HepG2 (cell line): ENCODE measurements around the gene C12orf60.

Experiments
- BRD4 ChIP-seq: sonication (generic); formaldehyde crosslinking; IDR thresholded peaks from 2 replicates; pipeline ENCODE4 v1.4.0; 2020; ENCODE audit warnings: missing genetic modification reagents
- MAZ ChIP-seq, 2 experiments: sonication (generic) in 1 of 2; formaldehyde crosslinking in 1 of 2; IDR thresholded peaks; 2 replicates each; pipeline versions ENCODE4 v1.5.0 to v1.6.1; 2012 to 2020; ENCODE audit warnings: low read depth in 2 of 2, mild to moderate bottlenecking in 2 of 2, borderline replicate concordance in 1 of 2, improper control_type of control experiment in 1 of 2, low read length in 1 of 2, missing genetic modification reagents in 1 of 2, moderate library complexity in 1 of 2
- NCOR1 ChIP-seq: fragments of 200-600 bp; sonication (generic); IDR thresholded peaks from 2 replicates; pipeline ENCODE4 v1.7.0; 2017; ENCODE audit warnings: antibody characterized with exemption, low read length, borderline replicate concordance
- YY1 ChIP-seq: IDR thresholded peaks from 2 replicates; pipeline ENCODE4 v1.6.1; 2011; ENCODE audit warnings: low read length, low read depth, moderate library complexity, mild to moderate bottlenecking; ENCODE audit not compliant: insufficient read depth, insufficient replicate concordance
- ZFP41 ChIP-seq: sonication (generic); formaldehyde crosslinking; IDR thresholded peaks from 2 replicates; pipeline ENCODE4 v1.4.0; 2020; ENCODE audit warnings: mild to moderate bottlenecking, missing genetic modification reagents, borderline replicate concordance
- ZHX1 ChIP-seq: sonication (generic); formaldehyde crosslinking; IDR thresholded peaks from 2 replicates; pipeline ENCODE4 v1.8.1; 2022; ENCODE audit warnings: low read depth, mild to moderate bottlenecking, missing genetic modification reagents
- TF ChIP-seq, protein P1 (sequence below): IDR thresholded peaks from 2 replicates; pipeline ENCODE4 v1.6.1; 2016; ENCODE audit warnings: missing compliant biosample characterization, missing genetic modification reagents, borderline replicate concordance

DNA sequence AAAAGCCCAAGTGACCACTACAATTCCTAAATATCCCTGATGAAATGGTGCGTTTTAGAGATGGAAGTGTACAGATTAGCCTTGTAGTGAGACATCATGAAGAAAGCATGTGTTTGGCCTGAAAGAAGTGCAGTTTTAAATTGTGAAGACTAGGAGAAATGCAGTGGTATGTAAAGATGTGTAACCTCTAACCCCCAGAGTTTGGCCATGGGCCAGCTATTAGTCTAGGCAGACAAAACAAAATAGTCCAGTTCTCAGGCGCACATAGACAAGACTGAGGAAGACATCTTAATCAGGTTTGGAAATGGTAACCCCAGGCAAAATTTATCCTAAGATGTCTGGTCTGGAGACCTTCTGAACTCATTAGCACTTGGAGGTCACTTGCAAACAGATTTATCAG lies 23.6 kb upstream of the C12orf60 start:
- TF ChIP-seq, protein P1, sequence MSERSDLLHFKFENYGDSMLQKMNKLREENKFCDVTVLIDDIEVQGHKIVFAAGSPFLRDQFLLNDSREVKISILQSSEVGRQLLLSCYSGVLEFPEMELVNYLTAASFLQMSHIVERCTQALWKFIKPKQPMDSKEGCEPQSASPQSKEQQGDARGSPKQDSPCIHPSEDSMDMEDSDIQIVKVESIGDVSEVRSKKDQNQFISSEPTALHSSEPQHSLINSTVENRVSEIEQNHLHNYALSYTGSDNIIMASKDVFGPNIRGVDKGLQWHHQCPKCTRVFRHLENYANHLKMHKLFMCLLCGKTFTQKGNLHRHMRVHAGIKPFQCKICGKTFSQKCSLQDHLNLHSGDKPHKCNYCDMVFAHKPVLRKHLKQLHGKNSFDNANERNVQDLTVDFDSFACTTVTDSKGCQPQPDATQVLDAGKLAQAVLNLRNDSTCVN (CRISPR knock-in tag): no peak
- TF ChIP-seq MAZ (IDR thresholded peaks at IDR 0.05; ENCODE audit: borderline replicate concordance, low read depth, low read length): no peak
- TF ChIP-seq MAZ (CRISPR knock-in tag; IDR thresholded peaks at IDR 0.05; ENCODE audit: low read depth): no peak
- TF ChIP-seq ZFP41 (CRISPR knock-in tag): no peak
- TF ChIP-seq ZHX1: no peak
- no peak for TF ChIP-seq NCOR1
- TF ChIP-seq BRD4: no peak
- TF ChIP-seq YY1: no peak
